Activated CD8-positive, alpha-beta memory T cell treated with anti-CD3 and anti-CD28 coated beads for 36 hours (primary cell): Measurements from ENCODE around the gene GSC2. TPM values are rescaled to one million over a fixed set of nuclear protein-coding genes. Genes with fewer than 3 reads are reported as not detected.

Source experiments
- CTCF ChIA-PET: fragments of 350-600 bp; sonication (Branson Sonifier 250); formaldehyde crosslinking; loops from one replicate; lab custom pipeline; 2021; ENCODE audit warnings: antibody characterized with exemption; lab: Charles Lee
- POLR2A ChIA-PET: fragments of 350-600 bp; sonication (Branson Sonifier 250); formaldehyde crosslinking; loops from one replicate; lab custom pipeline; 2021; ENCODE audit warnings: antibody characterized with exemption; lab: Charles Lee
- total RNA-seq, 2 experiments: library from RNA; stranded (reverse); gene quantifications; one replicate each; pipeline ENCODE4 v1.2.3, GENCODE V29; 2021

GSC2 gene
- total RNA-seq: not detected

- POLR2A ChIA-PET: no interaction called here
- CTCF ChIA-PET: no interaction called here
These were observed at the start of gene GSC2 for GRCh38 chr22:19149991-19150390. Gene GSC2 (minus strand): TSS chr22:19150292. CDS start chr22:19150283, 9 bp downstream.

GRCh38 chr22:19199479-19199878 is 49.4 kb upstream of the GSC2 start:
- POLR2A ChIA-PET: no interaction called here

GRCh38 chr22:19197997-19198865 is 48.1 kb upstream of the GSC2 start:
- ChIA-PET POLR2A (no interaction called here), CTCF (no interaction called here)

More at GRCh38 chr22:19199479-19199878, 49.4 kb upstream of the GSC2 start:
- CTCF ChIA-PET: no interaction called here

- CTCF ChIA-PET: no interaction called here
- POLR2A ChIA-PET: no interaction called here
These were observed 46.9 kb upstream of the GSC2 start for GRCh38 chr22:19196841-19197612.

GRCh38 chr22:19195796-19196731 is 46.0 kb upstream of the GSC2 start:
- POLR2A ChIA-PET: no interaction called here
- CTCF ChIA-PET: no interaction called here

- POLR2A ChIA-PET: interaction anchor here (0.6 kb wide), 1 partner anchor 749 kb away, joined by 3 read pairs; no protein-coding TSS in a partner anchor
- CTCF ChIA-PET: interaction anchor here (0.7 kb wide), 1 partner anchor 9 kb away, joined by 3 read pairs; no protein-coding TSS in a partner anchor
These were observed 44.9 kb upstream of the GSC2 start for GRCh38 chr22:19194766-19195536.

GRCh38 chr22:19193879-19194278 is 43.8 kb upstream of the GSC2 start:
- ChIA-PET CTCF (no interaction called here), POLR2A (no interaction called here)

- CTCF ChIA-PET: no interaction called here
- POLR2A ChIA-PET: no interaction called here
These were observed 37.8 kb upstream of the GSC2 start for GRCh38 chr22:19187716-19188563.

- POLR2A ChIA-PET: no interaction called here
- CTCF ChIA-PET: interaction anchor here (0.8 kb wide), 1 partner anchor 230 kb away, joined by 3 read pairs; no protein-coding TSS in a partner anchor
These were observed 34.3 kb upstream of the GSC2 start for GRCh38 chr22:19184276-19184997.

GRCh38 chr22:19183216-19183615 is 33.1 kb upstream of the GSC2 start:
- ChIA-PET POLR2A (interaction anchor here (1.0 kb wide), 1 partner anchor 39 kb away, joined by 3 read pairs; the partner anchor contains the start of gene ESS2), CTCF (interaction anchor here (1.1 kb wide), 1 partner anchor 106 kb away, joined by 3 read pairs; no protein-coding TSS in a partner anchor)

- CTCF ChIA-PET: interaction anchor here (1.1 kb wide), 1 partner anchor 106 kb away, joined by 3 read pairs; no protein-coding TSS in a partner anchor
- POLR2A ChIA-PET: interaction anchor here (1.0 kb wide), 1 partner anchor 38 kb away, joined by 3 read pairs; the partner anchor contains the start of gene ESS2
These were observed 32.5 kb upstream of the GSC2 start for GRCh38 chr22:19182472-19183157.

GRCh38 chr22:19181786-19182471 is 31.8 kb upstream of the GSC2 start:
- CTCF ChIA-PET: interaction anchor here (1.1 kb wide), 1 partner anchor 107 kb away, joined by 3 read pairs; no protein-coding TSS in a partner anchor
- POLR2A ChIA-PET: interaction anchor here (0.5 kb wide), 1 partner anchor 278 kb away, joined by 3 read pairs; no protein-coding TSS in a partner anchor

- POLR2A ChIA-PET: no interaction called here
- CTCF ChIA-PET: interaction anchor here (1.6 kb wide), 1 partner anchor 449 kb away, joined by 4 read pairs; no protein-coding TSS in a partner anchor
These were observed 30.8 kb upstream of the GSC2 start for GRCh38 chr22:19180740-19181410.

- POLR2A ChIA-PET: no interaction called here
- CTCF ChIA-PET: interaction anchor here (1.6 kb wide), 2 partner anchors 114 to 449 kb away, joined by 4 to 5 read pairs; no protein-coding TSS in a partner anchor
These were observed 30.1 kb upstream of the GSC2 start for GRCh38 chr22:19180234-19180633.
